GDM1 (cell line): Measurements from ENCODE around the gene THBD.

Experiments used
- DNase-seq: peaks from one replicate; lab custom pipeline; 2025; lab: John Stamatoyannopoulos, UW

THBD gene

GRCh38 chr20:23084845-23085365, 35.4 kb upstream of the THBD start:
- DNase-seq, result no peak

- DNase-seq, result no peak
These were observed 34.9 kb upstream of the THBD start for GRCh38 chr20:23084282-23084844.

- DNase-seq, result no peak
These were observed 34.2 kb upstream of the THBD start for GRCh38 chr20:23083553-23084220.

GRCh38 chr20:23082846-23083552, 33.5 kb upstream of the THBD start:
- DNase-seq, result no peak

GRCh38 chr20:23081263-23081819, 31.9 kb upstream of the THBD start:
- no peak for DNase-seq

GRCh38 chr20:23080521-23080920, 31.0 kb upstream of the THBD start:
- DNase-seq, result no peak

- DNase-seq, result no peak
These were observed 30.5 kb upstream of the THBD start for GRCh38 chr20:23079926-23080325.

- no peak for DNase-seq
These were observed 29.5 kb upstream of the THBD start for GRCh38 chr20:23079016-23079351.

GRCh38 chr20:23078351-23079015, 29.0 kb upstream of the THBD start:
- no peak for DNase-seq

- no peak for DNase-seq
These were observed 27.8 kb upstream of the THBD start for GRCh38 chr20:23077277-23077676.

- no peak for DNase-seq
These were observed 24.6 kb upstream of the THBD start for GRCh38 chr20:23074052-23074451.

- DNase-seq, result no peak
These were observed 23.6 kb upstream of the THBD start for GRCh38 chr20:23072892-23073586.

- DNase-seq, result no peak
These were observed 22.5 kb upstream of the THBD start for GRCh38 chr20:23071996-23072395.

- no peak for DNase-seq
These were observed 21.9 kb upstream of the THBD start for GRCh38 chr20:23071398-23071797.

- DNase-seq, result no peak
These were observed 19.6 kb upstream of the THBD start for GRCh38 chr20:23069108-23069507.

GRCh38 chr20:23068283-23068682, 18.8 kb upstream of the THBD start:
- no peak for DNase-seq

- no peak for DNase-seq
These were observed 17.3 kb upstream of the THBD start for GRCh38 chr20:23066772-23067171.

GRCh38 chr20:23065266-23066201, 16.1 kb upstream of the THBD start:
- no peak for DNase-seq

GRCh38 chr20:23063581-23063980, 14.1 kb upstream of the THBD start:
- peak; percentile 12 for DNase-seq

- no peak for DNase-seq
These were observed 13.7 kb upstream of the THBD start for GRCh38 chr20:23063168-23063567.

- no peak for DNase-seq
These were observed 13.2 kb upstream of the THBD start for GRCh38 chr20:23062632-23063031.
